DOHH2 (cell line): Measurements from ENCODE around the gene CALML3.

Experiments used
- CTCF ChIP-seq: fragments of 200-600 bp; sonication (generic); IDR thresholded peaks from one replicate; pipeline ENCODE4 v1.5.1; 2014; ENCODE audit warnings: antibody characterized with exemption, mild to moderate bottlenecking, low read depth, low read length; ENCODE audit not compliant: poor library complexity, severe bottlenecking
- EZH2phosphoT487 ChIP-seq: fragments of 200-600 bp; sonication (generic); IDR thresholded peaks from 2 replicates; pipeline ENCODE4 v1.6.1; 2017; ENCODE audit warnings: borderline replicate concordance, mild to moderate bottlenecking, antibody characterized with exemption, low read length, moderate library complexity, mixed read lengths

- no peak for TF ChIP-seq CTCF
- no peak for TF ChIP-seq EZH2phosphoT487
Measured at GRCh38 chr10:5506246-5506645, 18.5 kb upstream of the CALML3 start.
